ENCODE results near the gene RAPGEF4.

DNA sequence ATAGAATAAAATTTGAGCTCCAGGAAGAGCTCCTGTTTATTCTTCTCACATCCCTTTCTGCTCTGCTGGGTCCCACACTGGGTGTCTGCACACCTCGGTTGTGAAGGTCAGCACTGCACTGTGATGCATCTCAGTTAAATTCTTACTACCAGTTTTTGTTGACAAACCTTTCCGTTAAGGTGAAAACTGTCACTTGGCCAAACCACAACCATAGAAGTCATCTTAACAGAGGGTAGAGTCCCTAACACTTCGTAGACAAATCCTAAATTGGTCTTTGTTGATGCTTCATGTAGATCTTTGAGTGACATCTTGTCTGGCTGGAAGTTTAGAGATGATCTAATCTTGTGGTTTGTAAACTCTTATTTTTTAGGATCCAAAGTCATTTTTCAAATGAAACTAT, 172.6 kb downstream of the RAPGEF4 start:
- TF ChIP-seq, protein P1, sequence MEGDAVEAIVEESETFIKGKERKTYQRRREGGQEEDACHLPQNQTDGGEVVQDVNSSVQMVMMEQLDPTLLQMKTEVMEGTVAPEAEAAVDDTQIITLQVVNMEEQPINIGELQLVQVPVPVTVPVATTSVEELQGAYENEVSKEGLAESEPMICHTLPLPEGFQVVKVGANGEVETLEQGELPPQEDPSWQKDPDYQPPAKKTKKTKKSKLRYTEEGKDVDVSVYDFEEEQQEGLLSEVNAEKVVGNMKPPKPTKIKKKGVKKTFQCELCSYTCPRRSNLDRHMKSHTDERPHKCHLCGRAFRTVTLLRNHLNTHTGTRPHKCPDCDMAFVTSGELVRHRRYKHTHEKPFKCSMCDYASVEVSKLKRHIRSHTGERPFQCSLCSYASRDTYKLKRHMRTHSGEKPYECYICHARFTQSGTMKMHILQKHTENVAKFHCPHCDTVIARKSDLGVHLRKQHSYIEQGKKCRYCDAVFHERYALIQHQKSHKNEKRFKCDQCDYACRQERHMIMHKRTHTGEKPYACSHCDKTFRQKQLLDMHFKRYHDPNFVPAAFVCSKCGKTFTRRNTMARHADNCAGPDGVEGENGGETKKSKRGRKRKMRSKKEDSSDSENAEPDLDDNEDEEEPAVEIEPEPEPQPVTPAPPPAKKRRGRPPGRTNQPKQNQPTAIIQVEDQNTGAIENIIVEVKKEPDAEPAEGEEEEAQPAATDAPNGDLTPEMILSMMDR (tag by site-specific recombination; IDR thresholded peaks at IDR 0.05), result no peak
- TF ChIP-seq YY1 (tag by site-specific recombination; IDR thresholded peaks at IDR 0.05) (no peak), ZNF239 (tag by site-specific recombination; IDR thresholded peaks at IDR 0.05) (no peak), MZF1 (tag by site-specific recombination; IDR thresholded peaks at IDR 0.05; ENCODE audit: borderline replicate concordance) (no peak), ZNF354C (tag by site-specific recombination; IDR thresholded peaks at IDR 0.05; ENCODE audit: borderline replicate concordance, low read depth) (no peak), ZNF24 (tag by site-specific recombination; IDR thresholded peaks at IDR 0.05) (no peak), ZNF274 (IDR thresholded peaks at IDR 0.05; ENCODE audit: low read length) (no peak), ZNF274 (tag by site-specific recombination; IDR thresholded peaks at IDR 0.05; ENCODE audit: borderline replicate concordance) (no peak), ZNF548 (tag by site-specific recombination; IDR thresholded peaks at IDR 0.05) (no peak), ZNF184 (tag by site-specific recombination; IDR thresholded peaks at IDR 0.05) (no peak)
- TF ChIP-seq, protein P2, sequence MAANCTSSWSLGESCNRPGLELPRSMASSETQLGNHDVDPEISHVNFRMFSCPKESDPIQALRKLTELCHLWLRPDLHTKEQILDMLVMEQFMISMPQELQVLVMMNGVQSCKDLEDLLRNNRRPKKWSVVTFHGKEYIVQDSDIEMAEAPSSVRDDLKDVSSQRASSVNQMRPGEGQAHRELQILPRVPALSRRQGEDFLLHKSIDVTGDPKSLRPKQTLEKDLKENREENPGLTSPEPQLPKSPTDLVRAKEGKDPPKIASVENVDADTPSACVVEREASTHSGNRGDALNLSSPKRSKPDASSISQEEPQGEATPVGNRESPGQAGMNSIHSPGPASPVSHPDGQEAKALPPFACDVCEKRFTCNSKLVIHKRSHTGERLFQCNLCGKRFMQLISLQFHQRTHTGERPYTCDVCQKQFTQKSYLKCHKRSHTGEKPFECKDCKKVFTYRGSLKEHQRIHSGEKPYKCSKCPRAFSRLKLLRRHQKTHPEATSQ (tag by site-specific recombination; IDR thresholded peaks at IDR 0.05), result no peak
